Measurements from ENCODE around the gene RTEL1. TPM values are rescaled to one million over a fixed set of nuclear protein-coding genes. Genes with fewer than 3 reads are reported as not detected.

The RTEL1 gene
- total RNA-seq, 2 experiments from 2014 or later: 25.5 to 27.6 TPM

GRCh38 chr20:63625771-63626423 lies 32.2 kb upstream of the RTEL1 start:
- ChIA-PET POLR2A (interaction anchor here (0.9 to 13.6 kb wide), 3 partner anchors 13 to 73 kb away, joined by 3 to 449 read pairs (median 5); no protein-coding TSS in a partner anchor), CTCF (interaction anchor here (1.7 to 1.9 kb wide), 2 partner anchors 16 to 88 kb away, joined by 6 to 11 read pairs; partner anchors contain the start of gene PTK6)
- Histone ChIP-seq H3K4me3 (ENCODE audit: low read length) (peak overlapping the region; percentile 48), H3K36me3 (ENCODE audit: insufficient read depth, low read length) (peaks cover 4% of the 10 kb centered on the region), H3K4me1 (ENCODE audit: insufficient read depth, low read length) (peaks cover 42% of the 10 kb centered on the region), H3K9me3 (ENCODE audit: control insufficient read depth in 1 of 2, insufficient read depth in 1 of 2, low read length in 2 of 2) (no peaks in the 10 kb centered on the region), H3K27ac (ENCODE audit: low read depth in 1 of 2, low read length in 2 of 2) (peak overlapping the region; percentile 54 to 89), H3K27me3 (ENCODE audit: control insufficient read depth in 1 of 2, insufficient read depth in 2 of 2, low read length in 2 of 2) (no peaks in the 10 kb centered on the region)
- intact Hi-C loops (cut with DNase I, micrococcal nuclease): no loop called here
- Mint-ChIP-seq H3K27me3 (no peaks in the 10 kb centered on the region), H3K9me3 (no peaks in the 10 kb centered on the region), H3K27ac (peak overlapping the region; percentile 87), H3K4me3 (peak overlapping the region; percentile 79), H3K4me1 (ENCODE audit: low read depth) (peaks cover 42% of the 10 kb centered on the region), H3K36me3 (ENCODE audit: low read depth) (peaks cover 41% of the 10 kb centered on the region)
- peak in 6 of 14 experiments; percentile 9 to 60 (median 34) for DNase-seq
- TF ChIP-seq, protein P1, sequence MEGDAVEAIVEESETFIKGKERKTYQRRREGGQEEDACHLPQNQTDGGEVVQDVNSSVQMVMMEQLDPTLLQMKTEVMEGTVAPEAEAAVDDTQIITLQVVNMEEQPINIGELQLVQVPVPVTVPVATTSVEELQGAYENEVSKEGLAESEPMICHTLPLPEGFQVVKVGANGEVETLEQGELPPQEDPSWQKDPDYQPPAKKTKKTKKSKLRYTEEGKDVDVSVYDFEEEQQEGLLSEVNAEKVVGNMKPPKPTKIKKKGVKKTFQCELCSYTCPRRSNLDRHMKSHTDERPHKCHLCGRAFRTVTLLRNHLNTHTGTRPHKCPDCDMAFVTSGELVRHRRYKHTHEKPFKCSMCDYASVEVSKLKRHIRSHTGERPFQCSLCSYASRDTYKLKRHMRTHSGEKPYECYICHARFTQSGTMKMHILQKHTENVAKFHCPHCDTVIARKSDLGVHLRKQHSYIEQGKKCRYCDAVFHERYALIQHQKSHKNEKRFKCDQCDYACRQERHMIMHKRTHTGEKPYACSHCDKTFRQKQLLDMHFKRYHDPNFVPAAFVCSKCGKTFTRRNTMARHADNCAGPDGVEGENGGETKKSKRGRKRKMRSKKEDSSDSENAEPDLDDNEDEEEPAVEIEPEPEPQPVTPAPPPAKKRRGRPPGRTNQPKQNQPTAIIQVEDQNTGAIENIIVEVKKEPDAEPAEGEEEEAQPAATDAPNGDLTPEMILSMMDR (IDR thresholded peaks at IDR 0.05): no peak
- no peak for ATAC-seq (ENCODE audit: poor library complexity)

DNA sequence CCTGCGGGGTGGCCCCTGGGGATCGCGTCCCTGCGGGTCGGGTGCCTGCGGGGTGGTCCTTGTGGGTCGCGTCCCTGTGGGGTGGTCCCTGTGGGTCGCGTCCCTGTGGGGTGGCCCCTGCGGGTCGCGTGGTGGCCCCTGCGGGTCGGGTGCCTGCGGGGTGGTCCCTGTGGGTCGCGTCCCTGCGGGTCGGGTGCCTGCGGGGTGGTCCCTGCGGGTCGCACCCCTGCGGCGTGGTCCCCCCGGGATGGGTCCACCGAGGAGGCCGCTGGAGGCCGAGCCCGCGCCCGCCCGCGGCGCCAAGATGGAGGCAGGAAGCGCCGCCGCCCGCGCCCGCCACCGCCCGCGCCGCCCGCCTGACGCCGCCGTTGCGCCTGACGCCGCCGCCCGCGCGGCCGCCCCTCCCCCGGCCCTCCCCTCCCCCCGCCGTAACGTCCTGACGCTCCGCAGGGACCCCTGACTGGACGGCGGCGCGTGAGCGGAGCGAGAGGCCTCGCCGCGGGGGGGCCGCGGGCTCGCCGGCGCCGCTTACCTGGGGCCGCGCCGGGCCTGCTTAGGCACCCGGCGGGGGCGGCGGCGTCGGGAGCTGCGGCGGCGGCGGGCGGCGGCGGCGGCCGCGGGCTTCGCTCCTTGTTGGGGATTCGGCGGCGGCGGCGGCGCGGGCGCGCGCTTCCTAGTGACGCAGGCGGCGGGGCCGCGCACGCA lies 31.5 kb upstream of the RTEL1 start, which contains the start of gene GMEB2:
GMEB2 (minus strand) TSS at position 678 of the 705 bp plus-strand sequence. CDS start 7,704 bp downstream, outside the sequence.
- Mint-ChIP-seq H3K36me3 (ENCODE audit: low read depth) (peaks cover 38% of the 10 kb centered on the region), H3K9me3 (no peaks in the 10 kb centered on the region), H3K4me1 (ENCODE audit: low read depth) (peaks cover 39% of the 10 kb centered on the region), H3K27ac (peak within 1 kb of the TSS; percentile 90), H3K27me3 (no peaks in the 10 kb centered on the region), H3K4me3 (peak within 1 kb of the TSS; percentile 98)
- ChIA-PET CTCF (interaction anchor here (0.8 to 1.9 kb wide), 4 partner anchors 9 to 89 kb away, joined by 5 to 14 read pairs (median 6); partner anchors contain the start of gene PTK6), POLR2A (interaction anchor here (0.6 to 13.6 kb wide), 19 partner anchors 8 to 330 kb away, joined by 3 to 449 read pairs (median 4); partner anchors contain the start of genes ARFRP1, HELZ2, LIME1 and PPDPF)
- peaks cover 4% of the 10 kb centered on the region for H3K36me3 ChIP-seq (ENCODE audit: insufficient read depth, low read length)
- intact Hi-C loops (cut with DNase I, micrococcal nuclease): loop anchor here (1.0 kb wide), 3 partner anchors 9 to 15 kb away; no protein-coding TSS in a partner anchor
- H3K27ac ChIP-seq (ENCODE audit: low read depth in 1 of 2, low read length in 2 of 2): peak within 1 kb of the TSS; percentile 81 to 89
- H3K9me3 ChIP-seq (ENCODE audit: control insufficient read depth in 1 of 2, insufficient read depth in 1 of 2, low read length in 2 of 2): no peaks in the 10 kb centered on the region
- peak; percentile 31 for ATAC-seq (ENCODE audit: poor library complexity)
- peak in 11 of 14 experiments; percentile 54 to 98 (median 73) for DNase-seq
- TF ChIP-seq, protein P1 (IDR thresholded peaks at IDR 0.05): no peak
- H3K4me1 ChIP-seq (ENCODE audit: insufficient read depth, low read length): peaks cover 49% of the 10 kb centered on the region
- H3K27me3 ChIP-seq (ENCODE audit: control insufficient read depth in 1 of 2, insufficient read depth in 2 of 2, low read length in 2 of 2): no peaks in the 10 kb centered on the region
- peak within 1 kb of the TSS; percentile 95 for H3K4me3 ChIP-seq (ENCODE audit: low read length)

- TF ChIP-seq, protein P1 (IDR thresholded peaks at IDR 0.05): no peak
- H3K36me3 Mint-ChIP-seq (ENCODE audit: low read depth): peaks cover 35% of the 10 kb centered on the region
- no peaks in the 10 kb centered on the region for H3K27me3 ChIP-seq (ENCODE audit: control insufficient read depth in 1 of 2, insufficient read depth in 2 of 2, low read length in 2 of 2)
- peak overlapping the region; percentile 98 for H3K4me3 Mint-ChIP-seq
- H3K4me3 ChIP-seq (ENCODE audit: low read length): peak overlapping the region; percentile 95
- peaks cover 38% of the 10 kb centered on the region for H3K4me1 Mint-ChIP-seq (ENCODE audit: low read depth)
- peaks cover 4% of the 10 kb centered on the region for H3K36me3 ChIP-seq (ENCODE audit: insufficient read depth, low read length)
- peak overlapping the region; percentile 81 to 89 for H3K27ac ChIP-seq (ENCODE audit: low read depth in 1 of 2, low read length in 2 of 2)
- no peaks in the 10 kb centered on the region for H3K27me3 Mint-ChIP-seq
- H3K4me1 ChIP-seq (ENCODE audit: insufficient read depth, low read length): peaks cover 52% of the 10 kb centered on the region
- H3K27ac Mint-ChIP-seq: peak overlapping the region; percentile 90
- POLR2A ChIA-PET: interaction anchor here (0.6 to 13.6 kb wide), 20 partner anchors 9 to 329 kb away, joined by 3 to 449 read pairs (median 4); partner anchors contain the start of genes ARFRP1, HELZ2, LIME1 and PPDPF
- no peaks in the 10 kb centered on the region for H3K9me3 ChIP-seq (ENCODE audit: control insufficient read depth in 1 of 2, insufficient read depth in 1 of 2, low read length in 2 of 2)
- CTCF ChIA-PET: interaction anchor here (0.8 to 1.7 kb wide), 3 partner anchors 8 to 89 kb away, joined by 5 to 14 read pairs (median 6); partner anchors contain the start of gene PTK6
- no peaks in the 10 kb centered on the region for H3K9me3 Mint-ChIP-seq
- intact Hi-C loops (cut with DNase I, micrococcal nuclease): loop anchor here (1.0 kb wide), 3 partner anchors 8 to 14 kb away; no protein-coding TSS in a partner anchor
- peak; percentile 77 for ATAC-seq (ENCODE audit: poor library complexity)
- peak in 13 of 14 experiments; percentile 88 to 97 (median 95) for DNase-seq
Measured at GRCh38 chr20:63627129-63627750, 30.9 kb upstream of the RTEL1 start.

Measured in CD4-positive, alpha-beta T cell (primary cell).